HCT116 (cell line): Measurements from ENCODE around the gene REN. TPM values are rescaled to one million over a fixed set of nuclear protein-coding genes. Genes with fewer than 3 reads are reported as not detected.
A peak's percentile ranks its signal among the peaks of the same experiment; 100 is the strongest.

Experiments used
- ATAC-seq: fragments of 200-7000 bp; cut with Tn5 transposase; 2 replicates; pipeline ENCODE4 v1.9.1; 2020; ENCODE audit warnings: mild to moderate bottlenecking, moderate library complexity
- BruUV-seq: library from RNA; stranded (reverse); fragments of 400-500 nt; replicated peaks from 2 replicates; lab custom pipeline; 2021; lab: Mats Ljungman, UMichigan
- CTCF ChIA-PET: fragments of 300-600 bp; sonication (Branson Sonifier 250); formaldehyde crosslinking; loops from one replicate; lab custom pipeline; 2021; ENCODE audit warnings: antibody characterized with exemption; lab: Charles Lee
- POLR2A ChIA-PET: fragments of 300-600, 350-600 bp; sonication (Branson Sonifier 250); formaldehyde crosslinking; loops from one replicate; lab custom pipeline; 2021; ENCODE audit warnings: antibody characterized with exemption; lab: Charles Lee
- RAD21 ChIA-PET, 2 experiments: fragments of 300-600 bp; sonication (Branson Sonifier 250); formaldehyde crosslinking; loops; one replicate each; lab custom pipeline; 2023; ENCODE audit warnings: low total read pairs in 2 of 2; ENCODE audit not compliant: uncharacterized antibody in 2 of 2, unreplicated experiment in 2 of 2, low non-redundant PET in 1 of 2; lab: Charles Lee
- DNase-seq: peaks from one replicate; pipeline ENCODE4 v3.0.0-alpha.2; 2010; ENCODE audit warnings: low read depth, low spot score
- H2AFZ ChIP-seq: fragments of 200-600 bp; shearing (Covaris generic), sonication (generic); 2 replicates; pipeline ENCODE4 v1.6.1; 2017; ENCODE audit warnings: low read depth, mixed run types, mixed read lengths, antibody characterized with exemption, low read length; ENCODE audit not compliant: poor library complexity, severe bottlenecking
- H3K27ac ChIP-seq: 2 replicates; pipeline ENCODE4 v1.5.1; 2012; ENCODE audit warnings: low read depth, low read length
- H3K27me3 ChIP-seq: fragments of 200-600 bp; sonication (generic); 2 replicates; pipeline ENCODE4 v1.6.1; 2016; ENCODE audit warnings: mixed run types, low read length, mixed read lengths; ENCODE audit not compliant: insufficient read depth
- H3K36me3 ChIP-seq, 2 experiments: fragments of 200-500 bp in 1 of 2; fragments of 200-600 bp in 1 of 2; sonication (Bioruptor generic) in 1 of 2; sonication (generic) in 1 of 2; 2 replicates each; pipeline versions ENCODE4 v1.5.1 to v1.6.1; 2014 to 2016; ENCODE audit warnings: low read length in 2 of 2, inconsistent platforms in 1 of 2, mixed read lengths in 1 of 2, mixed run types in 1 of 2; ENCODE audit not compliant: insufficient read depth in 2 of 2, control insufficient read depth in 1 of 2
- H3K4me1 ChIP-seq, 2 experiments: fragments of 200-600 bp in 1 of 2; sonication (generic) in 1 of 2; 2 replicates each; pipeline versions ENCODE4 v1.5.1 to v1.6.1; 2012 to 2017; ENCODE audit warnings: low read length in 2 of 2, inconsistent platforms in 1 of 2, mild to moderate bottlenecking in 1 of 2, mixed read lengths in 1 of 2, mixed run types in 1 of 2, moderate library complexity in 1 of 2; ENCODE audit not compliant: insufficient read depth in 2 of 2, control insufficient read depth in 1 of 2
- H3K4me2 ChIP-seq: fragments of 200-600 bp; sonication (generic); 2 replicates; pipeline ENCODE4 v1.6.1; 2017; ENCODE audit warnings: mixed run types, low read length, mixed read lengths
- H3K4me3 ChIP-seq, 2 experiments: fragments of 200-600 bp in 1 of 2; sonication (generic) in 1 of 2; replicated peaks in 1 of 2; 2 replicates each; pipeline ENCODE4 v1.5.1; 2011 to 2016; ENCODE audit warnings: low read length in 2 of 2, control low read depth in 1 of 2, low read depth in 1 of 2, mild to moderate bottlenecking in 1 of 2, mixed read lengths in 1 of 2, mixed run types in 1 of 2
- H3K79me2 ChIP-seq: fragments of 200-600 bp; sonication (generic); 2 replicates; pipeline ENCODE4 v1.6.1; 2017; ENCODE audit warnings: mild to moderate bottlenecking, mixed run types, low read length, moderate library complexity, mixed read lengths; ENCODE audit not compliant: insufficient read depth
- H3K9ac ChIP-seq: fragments of 200-600 bp; sonication (generic); 2 replicates; pipeline ENCODE4 v1.6.1; 2016; ENCODE audit warnings: low read length, mixed read lengths
- H3K9me2 ChIP-seq: fragments of 200-600 bp; sonication (generic), shearing (Covaris generic); 2 replicates; pipeline ENCODE4 v1.6.1; 2017; ENCODE audit warnings: mixed run types, mild to moderate bottlenecking, moderate library complexity; ENCODE audit not compliant: insufficient read depth
- H3K9me3 ChIP-seq, 2 experiments: fragments of 200-500 bp in 1 of 2; fragments of 200-600 bp in 1 of 2; sonication (Bioruptor generic) in 1 of 2; sonication (generic) in 1 of 2; 2 replicates each; pipeline ENCODE4 v1.6.1; 2014 to 2017; ENCODE audit warnings: low read length in 2 of 2, mixed read lengths in 2 of 2, inconsistent platforms in 1 of 2, low read depth in 1 of 2, mild to moderate bottlenecking in 1 of 2, mixed run types in 1 of 2, moderate library complexity in 1 of 2; ENCODE audit not compliant: control insufficient read depth in 1 of 2, insufficient read depth in 1 of 2
- H4K20me1 ChIP-seq: fragments of 200-600 bp; sonication (generic), shearing (Covaris generic); 2 replicates; pipeline ENCODE4 v1.6.1; 2017; ENCODE audit warnings: mixed run types, mild to moderate bottlenecking, moderate library complexity; ENCODE audit not compliant: insufficient read depth
- FOSL1 ChIP-seq: IDR thresholded peaks from 2 replicates; pipeline ENCODE4 v1.6.1; 2012; ENCODE audit warnings: low read depth
- ZFX ChIP-seq: fragments of 450-650 bp; IDR thresholded peaks from 2 replicates; pipeline ENCODE4 v1.6.1; 2017
- intact Hi-C: fragments of 100-400 bp; cut with micrococcal nuclease; formaldehyde crosslinking; loops from 2 replicates; pipeline ENCODE4 v1.10.0; 2022
- total RNA-seq: library from RNA; stranded (reverse); gene quantifications from one replicate; pipeline ENCODE4 v1.2.1, GENCODE V29; 2021; ENCODE audit not compliant: unreplicated experiment
- TF ChIP-seq, protein P1 (sequence below): IDR thresholded peaks from 2 replicates; pipeline ENCODE4 v1.6.1; 2012
- TF ChIP-seq, protein P2 (sequence below), 3 experiments: fragments of 200-600 bp in 1 of 3; sonication (generic) in 1 of 3; IDR thresholded peaks in 2 of 3; conservative IDR thresholded peaks in 1 of 3; 2 replicates each; pipeline ENCODE4 v1.5.1; 2012 to 2017; ENCODE audit warnings: low read depth in 2 of 3, low read length in 2 of 3, antibody characterized with exemption in 1 of 3, borderline replicate concordance in 1 of 3, control low read depth in 1 of 3, mild to moderate bottlenecking in 1 of 3, mixed read lengths in 1 of 3, mixed run types in 1 of 3, moderate library complexity in 1 of 3; ENCODE audit not compliant: insufficient read depth in 1 of 3
- TF ChIP-seq, protein P3 (sequence below): IDR thresholded peaks from 2 replicates; pipeline ENCODE4 v1.6.1; 2012; ENCODE audit warnings: low read depth

REN gene
- total RNA-seq, 1 experiment from 2014 or later, result 0.47 TPM

DNA sequence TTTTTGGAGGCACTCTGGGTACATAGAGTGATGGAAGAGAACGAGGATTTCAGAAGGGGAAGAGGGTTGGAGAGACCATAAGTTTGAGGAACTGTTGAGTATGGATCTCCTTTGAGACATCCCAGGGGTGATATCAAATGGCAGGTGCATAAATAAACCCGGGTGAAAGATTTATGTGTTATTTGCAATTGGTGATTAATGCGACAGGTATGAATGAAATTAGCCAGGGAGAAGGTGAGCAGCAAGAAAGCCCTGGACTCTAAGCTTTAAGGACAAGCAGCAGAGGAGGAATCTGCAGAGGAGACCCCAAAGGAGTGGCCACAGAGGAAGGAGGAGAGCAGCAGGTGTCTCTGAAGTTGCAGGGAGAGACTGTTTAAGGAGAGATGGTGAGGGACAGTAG is 8.8 kb upstream of the REN start:
- no peaks in the 10 kb centered on the region for H3K36me3 ChIP-seq
- DNase-seq (no peak), ATAC-seq (no peak)
- BruUV-seq, result no TSS peak
- CTCF ChIA-PET, result interaction anchor here (0.9 kb wide), 1 partner anchor 31 kb away, joined by 3 read pairs; no protein-coding TSS in a partner anchor
- H3K79me2 ChIP-seq, result no peaks in the 10 kb centered on the region
- intact Hi-C loops, result no loop called here
- H3K4me1 ChIP-seq, result peaks cover 10 to 68% of the 10 kb centered on the region in 2 experiments; a peak in 3 of 4 replicates
- H3K9me3 ChIP-seq, result peaks cover 0 to 8% of the 10 kb centered on the region in 2 experiments; a peak in 1 of 4 replicates
- no peak overlapping the region for H3K27ac ChIP-seq
- H3K27me3 ChIP-seq, result no peaks in the 10 kb centered on the region
- no peak overlapping the region for H2AFZ ChIP-seq
- H3K4me3 ChIP-seq, result no peak overlapping the region
- peak overlapping the region; percentile 47 for H3K4me2 ChIP-seq
- RAD21 ChIA-PET, result no interaction called here
- TF ChIP-seq, protein P1, sequence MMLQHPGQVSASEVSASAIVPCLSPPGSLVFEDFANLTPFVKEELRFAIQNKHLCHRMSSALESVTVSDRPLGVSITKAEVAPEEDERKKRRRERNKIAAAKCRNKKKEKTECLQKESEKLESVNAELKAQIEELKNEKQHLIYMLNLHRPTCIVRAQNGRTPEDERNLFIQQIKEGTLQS, result no peak
- TF ChIP-seq, protein P2, sequence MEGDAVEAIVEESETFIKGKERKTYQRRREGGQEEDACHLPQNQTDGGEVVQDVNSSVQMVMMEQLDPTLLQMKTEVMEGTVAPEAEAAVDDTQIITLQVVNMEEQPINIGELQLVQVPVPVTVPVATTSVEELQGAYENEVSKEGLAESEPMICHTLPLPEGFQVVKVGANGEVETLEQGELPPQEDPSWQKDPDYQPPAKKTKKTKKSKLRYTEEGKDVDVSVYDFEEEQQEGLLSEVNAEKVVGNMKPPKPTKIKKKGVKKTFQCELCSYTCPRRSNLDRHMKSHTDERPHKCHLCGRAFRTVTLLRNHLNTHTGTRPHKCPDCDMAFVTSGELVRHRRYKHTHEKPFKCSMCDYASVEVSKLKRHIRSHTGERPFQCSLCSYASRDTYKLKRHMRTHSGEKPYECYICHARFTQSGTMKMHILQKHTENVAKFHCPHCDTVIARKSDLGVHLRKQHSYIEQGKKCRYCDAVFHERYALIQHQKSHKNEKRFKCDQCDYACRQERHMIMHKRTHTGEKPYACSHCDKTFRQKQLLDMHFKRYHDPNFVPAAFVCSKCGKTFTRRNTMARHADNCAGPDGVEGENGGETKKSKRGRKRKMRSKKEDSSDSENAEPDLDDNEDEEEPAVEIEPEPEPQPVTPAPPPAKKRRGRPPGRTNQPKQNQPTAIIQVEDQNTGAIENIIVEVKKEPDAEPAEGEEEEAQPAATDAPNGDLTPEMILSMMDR (IDR thresholded peaks at IDR 0.05 in 2 of 3, conservative IDR thresholded peaks at IDR 0.05 in 1 of 3; ENCODE audit: borderline replicate concordance in 1 of 3, insufficient read depth in 1 of 3, low read depth in 2 of 3, low read length in 2 of 3), result no peak
- TF ChIP-seq ZFX (no peak), FOSL1 (peak; percentile 33; the same call in 1 of the 2 replicates)
- TF ChIP-seq, protein P3, sequence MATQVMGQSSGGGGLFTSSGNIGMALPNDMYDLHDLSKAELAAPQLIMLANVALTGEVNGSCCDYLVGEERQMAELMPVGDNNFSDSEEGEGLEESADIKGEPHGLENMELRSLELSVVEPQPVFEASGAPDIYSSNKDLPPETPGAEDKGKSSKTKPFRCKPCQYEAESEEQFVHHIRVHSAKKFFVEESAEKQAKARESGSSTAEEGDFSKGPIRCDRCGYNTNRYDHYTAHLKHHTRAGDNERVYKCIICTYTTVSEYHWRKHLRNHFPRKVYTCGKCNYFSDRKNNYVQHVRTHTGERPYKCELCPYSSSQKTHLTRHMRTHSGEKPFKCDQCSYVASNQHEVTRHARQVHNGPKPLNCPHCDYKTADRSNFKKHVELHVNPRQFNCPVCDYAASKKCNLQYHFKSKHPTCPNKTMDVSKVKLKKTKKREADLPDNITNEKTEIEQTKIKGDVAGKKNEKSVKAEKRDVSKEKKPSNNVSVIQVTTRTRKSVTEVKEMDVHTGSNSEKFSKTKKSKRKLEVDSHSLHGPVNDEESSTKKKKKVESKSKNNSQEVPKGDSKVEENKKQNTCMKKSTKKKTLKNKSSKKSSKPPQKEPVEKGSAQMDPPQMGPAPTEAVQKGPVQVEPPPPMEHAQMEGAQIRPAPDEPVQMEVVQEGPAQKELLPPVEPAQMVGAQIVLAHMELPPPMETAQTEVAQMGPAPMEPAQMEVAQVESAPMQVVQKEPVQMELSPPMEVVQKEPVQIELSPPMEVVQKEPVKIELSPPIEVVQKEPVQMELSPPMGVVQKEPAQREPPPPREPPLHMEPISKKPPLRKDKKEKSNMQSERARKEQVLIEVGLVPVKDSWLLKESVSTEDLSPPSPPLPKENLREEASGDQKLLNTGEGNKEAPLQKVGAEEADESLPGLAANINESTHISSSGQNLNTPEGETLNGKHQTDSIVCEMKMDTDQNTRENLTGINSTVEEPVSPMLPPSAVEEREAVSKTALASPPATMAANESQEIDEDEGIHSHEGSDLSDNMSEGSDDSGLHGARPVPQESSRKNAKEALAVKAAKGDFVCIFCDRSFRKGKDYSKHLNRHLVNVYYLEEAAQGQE, result no peak
- H4K20me1 ChIP-seq, result no peaks in the 10 kb centered on the region
- H3K9me2 ChIP-seq, result no peaks in the 10 kb centered on the region
- POLR2A ChIA-PET, result no interaction called here
- H3K9ac ChIP-seq, result no peak overlapping the region
